B cell (primary cell): ENCODE data around the gene ADAMTSL2. TPM values are rescaled to one million over a fixed set of nuclear protein-coding genes. Genes with fewer than 3 reads are reported as not detected.
A peak's percentile ranks its signal among the peaks of the same experiment; 100 is the strongest.

ENCODE experiments used
- ATAC-seq: fragments of 200-7000 bp; cut with Tn5 transposase; one replicate; pipeline ENCODE4 v1.10.0; 2021; ENCODE audit warnings: low read depth, mild to moderate bottlenecking, moderate number of reproducible peaks, moderate library complexity
- CTCF ChIA-PET: fragments of 350-600 bp; sonication (Branson Sonifier 250); formaldehyde crosslinking; loops from one replicate; lab custom pipeline; 2021; ENCODE audit warnings: antibody characterized with exemption, inconsistent platforms; lab: Charles Lee
- POLR2A ChIA-PET: fragments of 350-600 bp; sonication (Branson Sonifier 250); formaldehyde crosslinking; loops from one replicate; lab custom pipeline; 2021; ENCODE audit warnings: antibody characterized with exemption; lab: Charles Lee
- DNase-seq: peaks from one replicate; pipeline ENCODE4 v3.0.0; 2013
- H2AFZ ChIP-seq: 2 replicates; pipeline ENCODE4 v1.6.1; 2012; ENCODE audit warnings: mild to moderate bottlenecking, low read depth, low read length; ENCODE audit not compliant: insufficient read depth, poor library complexity, severe bottlenecking
- H3K27ac ChIP-seq, 2 donors: 1 replicate in 1 of 2; 2 replicates in 1 of 2; pipeline ENCODE4 v1.5.1; 2012 to 2013; ENCODE audit warnings: low read length in 2 of 2, mild to moderate bottlenecking in 2 of 2, moderate library complexity in 1 of 2
- H3K27me3 ChIP-seq, 4 experiments: fragments of 200-600 bp in 1 of 4; sonication (generic) in 1 of 4; replicated peaks in 1 of 4; 1 replicate in 2 of 4; 2 replicates in 2 of 4; pipeline versions ENCODE4 v1.6.1 to v1.7.0; 2013 to 2016; ENCODE audit warnings: low read length in 3 of 4, mild to moderate bottlenecking in 2 of 4, mixed read lengths in 1 of 4, moderate library complexity in 1 of 4; ENCODE audit not compliant: insufficient read depth in 4 of 4, control insufficient read depth in 3 of 4; ENCODE audit errors: control extremely low read depth in 1 of 4
- H3K36me3 ChIP-seq, 2 experiments: replicated peaks in 1 of 2; 1 replicate in 1 of 2; 2 replicates in 1 of 2; pipeline versions ENCODE4 v1.6.1 to v1.7.1; 2013; ENCODE audit warnings: low read length in 1 of 2; ENCODE audit not compliant: insufficient read depth in 2 of 2, control insufficient read depth in 1 of 2; ENCODE audit errors: control extremely low read depth in 1 of 2, extremely low read depth in 1 of 2
- H3K4me1 ChIP-seq, 2 donors: fragments of 200-600 bp in 1 of 2; sonication (generic) in 1 of 2; 1 replicate in 1 of 2; 2 replicates in 1 of 2; pipeline versions ENCODE4 v1.5.1 to v1.6.1; 2013 to 2017; ENCODE audit warnings: low read length in 2 of 2; ENCODE audit not compliant: control insufficient read depth in 2 of 2, insufficient read depth in 2 of 2
- H3K4me2 ChIP-seq: replicated peaks from 2 replicates; pipeline ENCODE3; 2012; ENCODE audit warnings: mild to moderate bottlenecking, low read depth, low read length; ENCODE audit not compliant: poor library complexity, severe bottlenecking
- H3K4me3 ChIP-seq, 5 experiments: fragments of 200-600 bp in 1 of 5; sonication (generic) in 1 of 5; 1 replicate in 3 of 5; 2 replicates in 2 of 5; pipeline versions ENCODE4 v1.5.1 to v1.7.0; 2011 to 2016; ENCODE audit warnings: low read length in 4 of 5, mild to moderate bottlenecking in 4 of 5, low read depth in 2 of 5, control low read depth in 1 of 5, moderate library complexity in 1 of 5; ENCODE audit not compliant: insufficient read depth in 1 of 5; ENCODE audit errors: control extremely low read depth in 1 of 5, extremely low read depth in 1 of 5
- H3K79me2 ChIP-seq: fragments of 200-600 bp; sonication (generic); one replicate; pipeline ENCODE4 v1.6.0; 2016; ENCODE audit warnings: low read length; ENCODE audit not compliant: control insufficient read depth, insufficient read depth
- H3K9ac ChIP-seq: fragments of 200-600 bp; sonication (generic); 2 replicates; pipeline ENCODE4 v1.6.1; 2017; ENCODE audit warnings: mild to moderate bottlenecking, low read length, moderate library complexity
- H3K9me3 ChIP-seq, 3 donors: one replicate each; pipeline versions ENCODE4 v1.6.1 to v1.7.1; 2013; ENCODE audit warnings: low read length in 2 of 3; ENCODE audit not compliant: control insufficient read depth in 2 of 3, insufficient read depth in 1 of 3; ENCODE audit errors: control extremely low read depth in 1 of 3
- H4K20me1 ChIP-seq: 2 replicates; pipeline ENCODE4 v1.6.0; 2012; ENCODE audit warnings: mild to moderate bottlenecking, low read length; ENCODE audit not compliant: insufficient read depth, control insufficient read depth, poor library complexity, severe bottlenecking
- H3K27ac Mint-ChIP-seq: one replicate; pipeline ENCODE4 v1.8.0; 2021; ENCODE audit warnings: mixed read lengths
- H3K27me3 Mint-ChIP-seq: one replicate; pipeline ENCODE4 v1.8.0; 2021; ENCODE audit warnings: mixed read lengths
- H3K4me1 Mint-ChIP-seq: one replicate; pipeline ENCODE4 v1.8.0; 2021; ENCODE audit warnings: mixed read lengths
- H3K4me3 Mint-ChIP-seq: one replicate; pipeline ENCODE4 v1.8.0; 2021; ENCODE audit warnings: mixed read lengths
- H3K9me3 Mint-ChIP-seq: one replicate; pipeline ENCODE4 v1.8.0; 2022; ENCODE audit warnings: mixed read lengths; ENCODE audit not compliant: insufficient read depth
- CTCF ChIP-seq: fragments of 200-600 bp; IDR thresholded peaks from one replicate; pipeline ENCODE4 v1.8.0; 2022; ENCODE audit warnings: antibody characterized with exemption, mild to moderate bottlenecking
- EZH2 ChIP-seq: IDR thresholded peaks from 2 replicates; pipeline ENCODE4 v1.6.1; 2012; ENCODE audit warnings: borderline replicate concordance, low read depth, mild to moderate bottlenecking, moderate library complexity, low read length; ENCODE audit not compliant: insufficient read depth, poor library complexity, severe bottlenecking
- WGBS: methylation state at CpG from one replicate; pipeline ENCODE4 v1.1.5; 2013; ENCODE audit warnings: missing lambda C conversion rate; ENCODE audit not compliant: insufficient coverage; 5-methylcytosine and 5-hydroxymethylcytosine counted together
- intact Hi-C: fragments of 100-400 bp; cut with micrococcal nuclease; formaldehyde crosslinking; loops from one replicate; pipeline ENCODE4 v1.10.0; 2022
- polyA plus RNA-seq: library from polyadenylated mRNA; depleted of rRNA; stranded (reverse); fragments of >200 nt; gene quantifications from 2 replicates; pipeline ENCODE4 v1.2.3, GENCODE V29; 2012
- total RNA-seq, 2 donors: library from RNA; stranded (reverse); fragments of 120-200 nt in 1 of 2; gene quantifications; 1 replicate in 1 of 2; 2 replicates in 1 of 2; pipeline versions ENCODE4 v1.2.3 to v1.2.4, GENCODE V29; 2013 to 2022

Gene ADAMTSL2
- total and polyA plus RNA-seq, 2 donors (not counting 1 experiment from before 2014, with no cell fraction given): 0.03 TPM; not detected in 1

DNA sequence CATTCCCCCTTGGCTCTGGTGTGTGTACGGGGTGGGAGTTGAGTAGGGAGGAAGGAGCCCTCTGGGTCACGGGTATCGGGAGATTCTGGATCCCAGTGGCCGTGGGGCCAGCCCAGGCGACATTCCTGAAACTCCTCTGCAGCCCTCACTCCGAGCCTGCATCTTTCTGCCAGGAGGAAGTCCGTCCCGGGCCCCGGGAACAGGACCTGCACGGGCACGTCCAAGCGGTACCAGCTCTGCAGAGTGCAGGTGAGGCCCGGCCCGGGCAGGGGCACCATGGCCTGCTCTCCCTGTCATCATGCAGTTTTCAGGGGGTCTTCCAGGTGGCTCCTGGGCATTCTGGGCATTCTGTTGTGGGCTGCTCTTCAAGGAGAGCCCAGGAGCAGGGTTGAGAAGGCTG is 3.7 kb downstream of the ADAMTSL2 start:
- H4K20me1 ChIP-seq: no peaks in the 10 kb centered on the region
- Mint-ChIP-seq H3K4me3 (no peak overlapping the region), H3K27ac (no peak overlapping the region), H3K27me3 (peaks cover 22% of the 10 kb centered on the region), H3K4me1 (peaks cover 22% of the 10 kb centered on the region), H3K9me3 (no peaks in the 10 kb centered on the region)
- ChIA-PET POLR2A (no interaction called here), CTCF (no interaction called here)
- H3K9me3 ChIP-seq: no peaks in the 10 kb centered on the region
- TF ChIP-seq CTCF (no peak), EZH2 (no peak)
- peaks cover 0 to 50% (median 11%) of the 10 kb centered on the region in 4 experiments for H3K27me3 ChIP-seq
- DNase-seq (no peak), ATAC-seq (no peak)
- intact Hi-C loops: no loop called here
- H3K27ac ChIP-seq: no peak overlapping the region
- no peak overlapping the region for H3K4me3 ChIP-seq
- no peaks in the 10 kb centered on the region for H3K36me3 ChIP-seq
- no peak overlapping the region for H3K9ac ChIP-seq
- H3K4me1 ChIP-seq: peaks cover 14 to 21% of the 10 kb centered on the region in 2 donors
- no peak overlapping the region for H3K4me2 ChIP-seq
- WGBS: 91% methylated on average over 14 of the region's 14 CpGs
- no peak overlapping the region for H2AFZ ChIP-seq
- H3K79me2 ChIP-seq: no peaks in the 10 kb centered on the region

GRCh38 chr9:133538851-133539833 is 4.6 kb downstream of the ADAMTSL2 start:
- H3K36me3 ChIP-seq: no peaks in the 10 kb centered on the region
- no peaks in the 10 kb centered on the region for H3K79me2 ChIP-seq
- POLR2A ChIA-PET: no interaction called here
- peaks cover 14% of the 10 kb centered on the region in 2 donors for H3K4me1 ChIP-seq
- CTCF ChIA-PET: no interaction called here
- Mint-ChIP-seq H3K27ac (no peak overlapping the region), H3K4me3 (peak overlapping the region; percentile 41), H3K4me1 (peaks cover 16% of the 10 kb centered on the region), H3K9me3 (no peaks in the 10 kb centered on the region), H3K27me3 (peaks cover 18% of the 10 kb centered on the region)
- no peak overlapping the region for H3K9ac ChIP-seq
- H3K4me3 ChIP-seq: no peak overlapping the region
- H4K20me1 ChIP-seq: no peaks in the 10 kb centered on the region
- H2AFZ ChIP-seq: no peak overlapping the region
- WGBS: 48% methylated on average over 46 of the region's 47 CpGs
- TF ChIP-seq CTCF: no peak
- TF ChIP-seq EZH2: no peak
- H3K9me3 ChIP-seq: no peaks in the 10 kb centered on the region
- H3K27me3 ChIP-seq: peaks cover 0 to 40% (median 7%) of the 10 kb centered on the region in 4 experiments
- intact Hi-C loops: no loop called here
- ATAC-seq (no peak), DNase-seq (no peak)
- no peak overlapping the region for H3K27ac ChIP-seq
- peak overlapping the region; percentile 32 for H3K4me2 ChIP-seq
